Measurements from ENCODE around the gene COG4.

- TF ChIP-seq CTCF (IDR thresholded peaks at IDR 0.05) (no peak), POLR2A (IDR thresholded peaks at IDR 0.05) (no peak)
These were observed 29.3 kb upstream of the COG4 start for GRCh38 chr16:70552675-70553074.
